Gastrocnemius medialis (tissue), 4 donors: ENCODE measurements around the gene VWA3B.

Experiments
- POLR2A ChIP-seq, 2 donors: fragments of 450-650 bp; IDR thresholded peaks; one replicate each; pipeline ENCODE4 v1.6.1; 2017; ENCODE audit warnings: antibody characterized with exemption in 2 of 2, mild to moderate bottlenecking in 2 of 2, moderate library complexity in 2 of 2
- TF ChIP-seq, protein P1 (sequence below), 5 experiments: fragments of 450-650 bp in 3 of 5; fragments of 200-600 bp in 2 of 5; sonication (generic) in 2 of 5; IDR thresholded peaks in 4 of 5; conservative IDR thresholded peaks in 1 of 5; 1 replicate in 4 of 5; 2 replicates in 1 of 5; pipeline ENCODE4 v1.5.1; 2016 to 2019; ENCODE audit warnings: antibody characterized with exemption in 5 of 5, mild to moderate bottlenecking in 3 of 5, moderate library complexity in 3 of 5

DNA sequence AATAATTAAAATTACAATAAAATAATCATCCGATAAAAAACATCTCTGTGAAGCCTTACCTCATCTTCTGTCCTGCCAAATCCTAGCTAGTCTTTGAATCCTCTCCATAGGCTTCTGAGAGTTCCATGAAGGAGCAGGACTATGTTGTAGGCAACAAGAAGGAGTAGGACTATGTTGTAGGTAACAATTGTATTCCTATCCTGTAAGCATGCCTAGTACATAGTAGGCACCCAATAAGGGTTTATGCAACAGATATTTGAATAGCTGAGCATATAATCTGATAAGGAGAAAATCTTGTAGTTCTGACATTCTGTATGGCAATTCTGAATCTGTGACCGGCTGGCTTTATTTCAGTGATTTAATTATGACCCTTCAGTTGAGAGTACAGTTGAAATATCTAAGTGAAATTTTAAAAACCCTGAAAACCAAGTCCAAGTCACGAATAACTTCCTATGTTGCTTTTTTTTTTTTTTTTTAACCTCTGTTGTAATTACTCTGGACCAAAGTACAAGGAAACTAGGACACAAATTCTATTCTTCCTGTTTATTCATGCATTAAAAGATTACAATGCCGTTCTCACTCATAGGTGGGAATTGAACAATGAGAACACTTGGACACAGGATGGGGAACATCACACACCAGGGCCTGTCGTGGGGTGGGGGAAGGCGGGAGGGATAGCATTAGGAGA lies 27.8 kb downstream of the VWA3B start:
- TF ChIP-seq, protein P1, sequence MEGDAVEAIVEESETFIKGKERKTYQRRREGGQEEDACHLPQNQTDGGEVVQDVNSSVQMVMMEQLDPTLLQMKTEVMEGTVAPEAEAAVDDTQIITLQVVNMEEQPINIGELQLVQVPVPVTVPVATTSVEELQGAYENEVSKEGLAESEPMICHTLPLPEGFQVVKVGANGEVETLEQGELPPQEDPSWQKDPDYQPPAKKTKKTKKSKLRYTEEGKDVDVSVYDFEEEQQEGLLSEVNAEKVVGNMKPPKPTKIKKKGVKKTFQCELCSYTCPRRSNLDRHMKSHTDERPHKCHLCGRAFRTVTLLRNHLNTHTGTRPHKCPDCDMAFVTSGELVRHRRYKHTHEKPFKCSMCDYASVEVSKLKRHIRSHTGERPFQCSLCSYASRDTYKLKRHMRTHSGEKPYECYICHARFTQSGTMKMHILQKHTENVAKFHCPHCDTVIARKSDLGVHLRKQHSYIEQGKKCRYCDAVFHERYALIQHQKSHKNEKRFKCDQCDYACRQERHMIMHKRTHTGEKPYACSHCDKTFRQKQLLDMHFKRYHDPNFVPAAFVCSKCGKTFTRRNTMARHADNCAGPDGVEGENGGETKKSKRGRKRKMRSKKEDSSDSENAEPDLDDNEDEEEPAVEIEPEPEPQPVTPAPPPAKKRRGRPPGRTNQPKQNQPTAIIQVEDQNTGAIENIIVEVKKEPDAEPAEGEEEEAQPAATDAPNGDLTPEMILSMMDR (IDR thresholded peaks at IDR 0.05 in 4 of 5, conservative IDR thresholded peaks at IDR 0.05 in 1 of 5) = no peak
- TF ChIP-seq POLR2A (IDR thresholded peaks at IDR 0.05) = no peak
